Smooth muscle cell (in vitro differentiated cells): ENCODE measurements around the gene APBB2. TPM values are rescaled to one million over a fixed set of nuclear protein-coding genes. Genes with fewer than 3 reads are reported as not detected.

Source experiments
- DNase-seq: peaks from one replicate; lab custom pipeline; 2025; ENCODE audit not compliant: unreplicated experiment; lab: John Stamatoyannopoulos, UW
- H2AFZ ChIP-seq: fragments of 200-600 bp; sonication (generic); 2 replicates; pipeline ENCODE4 v1.6.0; 2016; ENCODE audit warnings: antibody characterized with exemption, low read depth, mild to moderate bottlenecking
- H3F3A ChIP-seq: fragments of 200-600 bp; sonication (generic); 2 replicates; pipeline ENCODE4 v1.6.0; 2017; ENCODE audit warnings: antibody characterized with exemption, low read depth
- H3K27ac ChIP-seq: fragments of 200-600 bp; sonication (generic); 2 replicates; pipeline ENCODE4 v1.5.1; 2016; ENCODE audit warnings: low read depth, mild to moderate bottlenecking
- H3K27me3 ChIP-seq: fragments of 200-600 bp; sonication (generic); 2 replicates; pipeline ENCODE4 v1.6.1; 2016; ENCODE audit warnings: low read depth, mild to moderate bottlenecking
- H3K36me3 ChIP-seq: fragments of 200-600 bp; sonication (generic); 2 replicates; pipeline ENCODE4 v1.5.1; 2016; ENCODE audit warnings: low read depth
- H3K4me1 ChIP-seq: fragments of 200-600 bp; sonication (generic); 2 replicates; pipeline ENCODE4 v1.5.1; 2016; ENCODE audit warnings: low read depth
- H3K4me2 ChIP-seq: fragments of 200-600 bp; sonication (generic); 2 replicates; pipeline ENCODE4 v1.6.0; 2016; ENCODE audit warnings: mild to moderate bottlenecking
- H3K4me3 ChIP-seq: fragments of 200-600 bp; sonication (generic); 2 replicates; pipeline ENCODE4 v1.5.1; 2016; ENCODE audit warnings: mild to moderate bottlenecking
- H3K79me2 ChIP-seq: fragments of 200-600 bp; sonication (generic); 2 replicates; pipeline ENCODE4 v1.6.0; 2016; ENCODE audit warnings: low read depth, mild to moderate bottlenecking
- H3K9ac ChIP-seq: fragments of 200-600 bp; sonication (generic); 2 replicates; pipeline ENCODE4 v1.6.0; 2016; ENCODE audit warnings: low read depth
- H3K9me3 ChIP-seq: fragments of 200-600 bp; sonication (generic); replicated peaks from 2 replicates; pipeline ENCODE4 v1.5.1; 2016; ENCODE audit warnings: low read depth
- H4K20me1 ChIP-seq: fragments of 200-600 bp; sonication (generic); 2 replicates; pipeline ENCODE4 v1.6.0; 2016; ENCODE audit warnings: low read depth
- WGBS: methylation state at CpG from one replicate; pipeline ENCODE4 v1.1.7; 2016; ENCODE audit warnings: low lambda C conversion rate; 5-methylcytosine and 5-hydroxymethylcytosine counted together
- polyA plus RNA-seq: library from polyadenylated mRNA; unstranded; fragments of >200 nt; fragmentation: Nextera tagmentation; extraction: Ambion mirVana; gene quantifications from 2 replicates; pipeline ENCODE4 v1.2.1, GENCODE V29; 2016
- total RNA-seq: library from RNA; depleted of rRNA; stranded (reverse); fragments of >200 nt; gene quantifications from 2 replicates; pipeline ENCODE4 v1.2.3, GENCODE V29; 2014
- TF ChIP-seq, protein P1 (sequence below): fragments of 200-600 bp; sonication (generic); IDR thresholded peaks from 2 replicates; pipeline ENCODE4 v1.5.1; 2017; ENCODE audit warnings: borderline replicate concordance, mild to moderate bottlenecking, antibody characterized with exemption; ENCODE audit not compliant: insufficient read depth, poor library complexity, severe bottlenecking

APBB2 gene
- total and polyA plus RNA-seq, 2 experiments from 2014 or later: 22.1 to 60.9 TPM

DNA sequence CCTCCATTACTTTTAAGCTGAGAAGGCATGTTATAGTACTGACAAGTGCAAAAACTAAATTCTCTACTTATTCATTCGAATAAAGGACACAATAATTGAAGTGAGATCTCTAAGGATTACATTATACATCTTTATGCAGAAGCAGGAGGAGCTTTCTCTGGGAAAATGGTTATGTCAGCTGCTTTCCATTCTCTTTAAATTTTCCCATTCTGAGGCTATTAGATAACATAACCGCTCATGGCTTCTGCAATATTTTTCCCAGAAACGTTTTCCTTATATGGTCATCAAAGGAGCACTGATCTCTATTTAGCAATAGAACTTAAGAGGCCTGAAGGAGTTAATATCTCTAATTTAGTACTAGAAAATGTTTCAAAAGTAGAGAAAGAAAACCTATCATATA is 243.0 kb downstream of the APBB2 start:
- whole genome bisulfite sequencing: 86% methylated on average over 3 of the region's 3 CpGs
- H3K27me3 ChIP-seq: no peaks in the 10 kb centered on the region
- no peaks in the 10 kb centered on the region for H3F3A ChIP-seq
- no peak overlapping the region for H3K9ac ChIP-seq
- H3K4me1 ChIP-seq: no peaks in the 10 kb centered on the region
- TF ChIP-seq, protein P1, sequence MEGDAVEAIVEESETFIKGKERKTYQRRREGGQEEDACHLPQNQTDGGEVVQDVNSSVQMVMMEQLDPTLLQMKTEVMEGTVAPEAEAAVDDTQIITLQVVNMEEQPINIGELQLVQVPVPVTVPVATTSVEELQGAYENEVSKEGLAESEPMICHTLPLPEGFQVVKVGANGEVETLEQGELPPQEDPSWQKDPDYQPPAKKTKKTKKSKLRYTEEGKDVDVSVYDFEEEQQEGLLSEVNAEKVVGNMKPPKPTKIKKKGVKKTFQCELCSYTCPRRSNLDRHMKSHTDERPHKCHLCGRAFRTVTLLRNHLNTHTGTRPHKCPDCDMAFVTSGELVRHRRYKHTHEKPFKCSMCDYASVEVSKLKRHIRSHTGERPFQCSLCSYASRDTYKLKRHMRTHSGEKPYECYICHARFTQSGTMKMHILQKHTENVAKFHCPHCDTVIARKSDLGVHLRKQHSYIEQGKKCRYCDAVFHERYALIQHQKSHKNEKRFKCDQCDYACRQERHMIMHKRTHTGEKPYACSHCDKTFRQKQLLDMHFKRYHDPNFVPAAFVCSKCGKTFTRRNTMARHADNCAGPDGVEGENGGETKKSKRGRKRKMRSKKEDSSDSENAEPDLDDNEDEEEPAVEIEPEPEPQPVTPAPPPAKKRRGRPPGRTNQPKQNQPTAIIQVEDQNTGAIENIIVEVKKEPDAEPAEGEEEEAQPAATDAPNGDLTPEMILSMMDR: no peak
- H3K4me3 ChIP-seq: no peak overlapping the region
- no peaks in the 10 kb centered on the region for H3K79me2 ChIP-seq
- no peaks in the 10 kb centered on the region for H4K20me1 ChIP-seq
- no peak overlapping the region for H2AFZ ChIP-seq
- H3K27ac ChIP-seq: no peak overlapping the region
- no peak overlapping the region for H3K4me2 ChIP-seq
- no peaks in the 10 kb centered on the region for H3K9me3 ChIP-seq
- H3K36me3 ChIP-seq: no peaks in the 10 kb centered on the region
- DNase-seq: no peak

DNA sequence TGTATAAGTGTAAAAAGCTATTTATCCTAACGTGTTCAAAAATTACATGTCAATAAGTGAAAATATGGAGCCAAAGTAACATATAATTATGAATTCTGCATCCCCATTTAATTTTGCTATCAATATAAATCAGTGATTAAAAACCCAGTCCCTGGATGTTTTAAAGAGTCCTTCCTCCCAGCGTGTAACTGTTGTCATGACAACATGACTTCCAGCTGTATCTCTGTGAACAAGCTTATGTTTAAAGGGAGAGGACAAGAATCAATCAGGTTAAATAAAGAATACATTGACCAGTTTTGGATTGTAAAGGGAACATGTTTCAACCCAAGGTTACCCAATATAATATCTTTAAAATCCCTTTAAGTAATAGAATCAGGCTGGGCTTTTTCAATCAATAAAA is 244.8 kb downstream of the APBB2 start:
- H3K4me1 ChIP-seq: no peaks in the 10 kb centered on the region
- TF ChIP-seq, protein P1: no peak
- H2AFZ ChIP-seq: no peak overlapping the region
- H3F3A ChIP-seq: no peaks in the 10 kb centered on the region
- no peaks in the 10 kb centered on the region for H3K27me3 ChIP-seq
- no peaks in the 10 kb centered on the region for H3K9me3 ChIP-seq
- 89% methylated on average over 2 of the region's 2 CpGs for WGBS
- peaks cover 3% of the 10 kb centered on the region for H4K20me1 ChIP-seq
- H3K4me2 ChIP-seq: no peak overlapping the region
- H3K27ac ChIP-seq: no peak overlapping the region
- H3K9ac ChIP-seq: no peak overlapping the region
- DNase-seq: no peak
- H3K79me2 ChIP-seq: no peaks in the 10 kb centered on the region
- H3K36me3 ChIP-seq: no peaks in the 10 kb centered on the region
- no peak overlapping the region for H3K4me3 ChIP-seq

DNA sequence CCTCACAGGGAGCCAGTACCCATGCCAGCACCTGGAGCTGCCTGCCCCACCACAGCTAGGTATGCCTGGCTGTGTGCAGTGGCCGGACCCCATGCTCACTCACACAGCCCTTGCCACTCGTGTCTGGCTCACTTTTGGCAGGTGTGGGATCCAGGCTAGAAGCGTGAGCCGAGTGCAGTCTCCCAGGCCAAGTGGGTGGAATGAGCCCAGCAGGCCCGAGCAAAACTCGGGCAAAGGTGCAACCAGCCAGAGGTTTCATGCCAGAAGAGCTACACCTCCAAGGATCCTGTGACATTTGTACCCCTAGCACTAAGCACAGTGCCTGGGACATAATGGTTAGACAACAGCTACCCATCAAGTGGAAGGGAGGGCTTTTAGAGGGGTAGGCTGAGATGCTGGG is 246.8 kb downstream of the APBB2 start:
- no peak overlapping the region for H3K4me3 ChIP-seq
- 98% methylated on average over 6 of the region's 6 CpGs for WGBS
- H3K79me2 ChIP-seq: no peaks in the 10 kb centered on the region
- no peaks in the 10 kb centered on the region for H3K27me3 ChIP-seq
- no peak for DNase-seq
- TF ChIP-seq, protein P1: no peak
- no peaks in the 10 kb centered on the region for H3K9me3 ChIP-seq
- H3K36me3 ChIP-seq: no peaks in the 10 kb centered on the region
- H3F3A ChIP-seq: no peaks in the 10 kb centered on the region
- H4K20me1 ChIP-seq: peaks cover 11% of the 10 kb centered on the region
- no peak overlapping the region for H2AFZ ChIP-seq
- H3K27ac ChIP-seq: no peak overlapping the region
- no peak overlapping the region for H3K4me2 ChIP-seq
- H3K4me1 ChIP-seq: peaks cover 4% of the 10 kb centered on the region
- no peak overlapping the region for H3K9ac ChIP-seq

DNA sequence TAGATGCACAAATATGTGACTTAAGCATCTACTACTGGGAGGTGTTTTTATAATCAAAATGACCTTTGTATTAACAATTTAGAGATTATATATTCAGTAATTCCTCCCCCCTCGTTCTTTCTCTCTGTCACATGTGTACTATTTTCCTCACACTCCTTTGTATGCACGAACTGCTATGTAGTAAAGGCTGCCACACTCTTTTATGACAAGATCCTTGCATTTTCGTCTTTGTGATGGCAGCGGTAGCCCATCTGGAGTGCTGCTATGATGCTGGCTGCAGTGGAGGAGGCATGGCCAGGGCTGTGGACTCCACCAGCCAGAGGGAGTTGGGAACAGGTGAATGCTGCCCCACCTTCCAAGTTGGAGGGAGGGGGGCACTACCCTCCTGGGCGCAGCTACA is 248.3 kb downstream of the APBB2 start:
- Histone ChIP-seq H4K20me1 (peaks cover 11% of the 10 kb centered on the region), H3K27ac (no peak overlapping the region), H3K4me2 (no peak overlapping the region), H3F3A (no peaks in the 10 kb centered on the region), H3K9me3 (no peaks in the 10 kb centered on the region), H3K79me2 (no peaks in the 10 kb centered on the region), H3K4me3 (no peak overlapping the region), H3K36me3 (no peaks in the 10 kb centered on the region), H3K27me3 (no peaks in the 10 kb centered on the region), H2AFZ (no peak overlapping the region), H3K9ac (no peak overlapping the region), H3K4me1 (peaks cover 13% of the 10 kb centered on the region)
- WGBS: 95% methylated on average over 5 of the region's 5 CpGs
- TF ChIP-seq, protein P1: no peak
- DNase-seq: no peak
